SU-DHL-6 (cell line): ENCODE results near the gene DOC2B.

Experiments
- H2AFZ ChIP-seq: fragments of 200-600 bp; sonication (generic); 2 replicates; pipeline ENCODE4 v1.6.1; 2014; ENCODE audit warnings: low read depth, mild to moderate bottlenecking, moderate library complexity, mixed read lengths, antibody characterized with exemption, low read length; ENCODE audit not compliant: severe bottlenecking
- H3F3A ChIP-seq: fragments of 200-600 bp; shearing (Covaris generic); 2 replicates; pipeline ENCODE4 v1.6.0; 2016; ENCODE audit warnings: antibody characterized with exemption, mild to moderate bottlenecking; ENCODE audit not compliant: insufficient read depth
- H3K27ac ChIP-seq: fragments of 200-600 bp; sonication (generic); 2 replicates; pipeline ENCODE4 v1.5.1; 2016; ENCODE audit warnings: low read depth, mild to moderate bottlenecking, low read length, moderate library complexity, mixed read lengths
- H3K27me3 ChIP-seq: fragments of 200-600 bp; sonication (generic), shearing (Covaris generic); 2 replicates; pipeline ENCODE4 v1.6.0; 2014; ENCODE audit warnings: mild to moderate bottlenecking, low read length
- H3K36me3 ChIP-seq: fragments of 200-600 bp; sonication (generic); 2 replicates; pipeline ENCODE4 v1.6.1; 2014; ENCODE audit warnings: mild to moderate bottlenecking, low read length, mixed read lengths
- H3K4me2 ChIP-seq: fragments of 300-600, 200-600 bp; shearing (Covaris generic), sonication (generic); 2 replicates; pipeline ENCODE4 v1.6.0; 2014; ENCODE audit warnings: low read length, low read depth, mild to moderate bottlenecking; ENCODE audit not compliant: poor library complexity, severe bottlenecking
- H3K4me3 ChIP-seq: fragments of 200-600 bp; sonication (generic); 2 replicates; pipeline ENCODE4 v1.5.1; 2014; ENCODE audit warnings: antibody characterized with exemption, low read length, mild to moderate bottlenecking, mixed read lengths; ENCODE audit not compliant: insufficient read depth, poor library complexity, severe bottlenecking
- H3K79me2 ChIP-seq: fragments of 200-600 bp; sonication (generic); 2 replicates; pipeline ENCODE4 v1.6.1; 2014; ENCODE audit warnings: mild to moderate bottlenecking, low read length, moderate library complexity; ENCODE audit not compliant: insufficient read depth
- H3K9ac ChIP-seq: fragments of 200-600 bp; sonication (generic); 2 replicates; pipeline ENCODE4 v1.7.0; 2014; ENCODE audit warnings: mild to moderate bottlenecking, low read length
- H3K9me2 ChIP-seq: fragments of 200-600 bp; sonication (generic); replicated peaks from 2 replicates; pipeline ENCODE4 v1.6.1; 2014; ENCODE audit warnings: low read length; ENCODE audit not compliant: insufficient read depth
- H3K9me3 ChIP-seq: fragments of 200-600 bp; sonication (generic); 2 replicates; pipeline ENCODE4 v1.6.1; 2014; ENCODE audit warnings: low read length, mixed read lengths; ENCODE audit not compliant: insufficient read depth
- H4K20me1 ChIP-seq: fragments of 200-600 bp; sonication (generic); 2 replicates; pipeline ENCODE4 v1.6.1; 2014; ENCODE audit warnings: low read depth, mild to moderate bottlenecking, antibody characterized with exemption, low read length, moderate library complexity, mixed read lengths
- EZH2phosphoT487 ChIP-seq: fragments of 200-600 bp; sonication (generic), shearing (Covaris generic); conservative IDR thresholded peaks from 2 replicates; pipeline ENCODE4 v1.6.1; 2018; ENCODE audit warnings: mild to moderate bottlenecking, antibody characterized with exemption, low read length, moderate library complexity, mixed read lengths
- TF ChIP-seq, protein P1 (sequence below): fragments of 200-600 bp; sonication (generic); IDR thresholded peaks from one replicate; pipeline ENCODE4 v1.5.1; 2017; ENCODE audit warnings: antibody characterized with exemption, mild to moderate bottlenecking, low read length, moderate library complexity; ENCODE audit not compliant: insufficient read depth, poor library complexity, severe bottlenecking

Gene DOC2B

DNA sequence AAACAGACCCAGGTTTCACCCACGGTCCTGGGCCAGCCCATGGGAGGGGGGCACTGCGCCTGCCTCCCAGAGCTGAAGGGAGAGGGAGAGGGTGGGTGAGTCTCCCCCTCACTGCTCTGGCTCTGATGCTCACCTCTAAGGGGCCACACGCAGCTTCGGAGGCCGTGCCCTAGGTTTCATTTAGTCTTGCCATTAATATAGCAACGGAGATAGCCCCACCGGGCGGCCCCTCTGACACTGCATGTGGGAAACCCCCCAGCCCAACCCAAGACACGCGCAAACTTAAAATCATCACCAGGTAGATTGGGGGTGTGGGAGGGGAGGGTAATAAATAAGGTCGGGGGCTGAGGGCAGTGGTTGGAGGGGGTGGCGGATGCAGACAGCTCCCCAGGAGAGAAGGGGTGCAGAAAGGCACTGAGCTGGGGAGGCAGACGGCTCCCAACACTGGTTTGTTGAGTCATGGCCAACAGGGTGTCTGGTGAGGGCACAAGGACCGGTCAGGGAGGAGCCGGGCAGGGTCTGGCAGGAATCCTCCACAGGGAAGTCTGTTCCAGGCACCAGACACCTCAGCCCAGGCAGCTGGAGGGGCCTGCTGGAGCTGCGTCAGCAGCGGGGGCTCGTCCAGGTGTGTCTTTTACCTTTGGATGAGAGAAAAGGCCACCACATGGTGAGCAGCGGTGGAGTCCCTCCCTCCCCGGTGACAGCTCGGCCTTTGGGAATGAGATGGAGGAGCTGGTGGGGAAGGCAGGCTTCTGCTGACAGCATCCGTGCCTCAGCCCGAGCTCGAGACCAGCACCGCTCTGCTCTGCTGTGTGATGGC is 32.0 kb upstream of the DOC2B start:
- H3K27ac ChIP-seq: no peak overlapping the region
- no peaks in the 10 kb centered on the region for H3F3A ChIP-seq
- no peak overlapping the region for H2AFZ ChIP-seq
- H3K9me2 ChIP-seq: no peaks in the 10 kb centered on the region
- no peaks in the 10 kb centered on the region for H3K36me3 ChIP-seq
- no peaks in the 10 kb centered on the region; the same call in 1 of the 2 replicates for H3K27me3 ChIP-seq
- no peak overlapping the region for H3K9ac ChIP-seq
- no peak overlapping the region for H3K4me2 ChIP-seq
- no peaks in the 10 kb centered on the region for H3K79me2 ChIP-seq
- H4K20me1 ChIP-seq: no peaks in the 10 kb centered on the region
- no peaks in the 10 kb centered on the region for H3K9me3 ChIP-seq
- no peak overlapping the region for H3K4me3 ChIP-seq
- TF ChIP-seq EZH2phosphoT487: no peak
- TF ChIP-seq, protein P1, sequence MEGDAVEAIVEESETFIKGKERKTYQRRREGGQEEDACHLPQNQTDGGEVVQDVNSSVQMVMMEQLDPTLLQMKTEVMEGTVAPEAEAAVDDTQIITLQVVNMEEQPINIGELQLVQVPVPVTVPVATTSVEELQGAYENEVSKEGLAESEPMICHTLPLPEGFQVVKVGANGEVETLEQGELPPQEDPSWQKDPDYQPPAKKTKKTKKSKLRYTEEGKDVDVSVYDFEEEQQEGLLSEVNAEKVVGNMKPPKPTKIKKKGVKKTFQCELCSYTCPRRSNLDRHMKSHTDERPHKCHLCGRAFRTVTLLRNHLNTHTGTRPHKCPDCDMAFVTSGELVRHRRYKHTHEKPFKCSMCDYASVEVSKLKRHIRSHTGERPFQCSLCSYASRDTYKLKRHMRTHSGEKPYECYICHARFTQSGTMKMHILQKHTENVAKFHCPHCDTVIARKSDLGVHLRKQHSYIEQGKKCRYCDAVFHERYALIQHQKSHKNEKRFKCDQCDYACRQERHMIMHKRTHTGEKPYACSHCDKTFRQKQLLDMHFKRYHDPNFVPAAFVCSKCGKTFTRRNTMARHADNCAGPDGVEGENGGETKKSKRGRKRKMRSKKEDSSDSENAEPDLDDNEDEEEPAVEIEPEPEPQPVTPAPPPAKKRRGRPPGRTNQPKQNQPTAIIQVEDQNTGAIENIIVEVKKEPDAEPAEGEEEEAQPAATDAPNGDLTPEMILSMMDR: no peak

DNA sequence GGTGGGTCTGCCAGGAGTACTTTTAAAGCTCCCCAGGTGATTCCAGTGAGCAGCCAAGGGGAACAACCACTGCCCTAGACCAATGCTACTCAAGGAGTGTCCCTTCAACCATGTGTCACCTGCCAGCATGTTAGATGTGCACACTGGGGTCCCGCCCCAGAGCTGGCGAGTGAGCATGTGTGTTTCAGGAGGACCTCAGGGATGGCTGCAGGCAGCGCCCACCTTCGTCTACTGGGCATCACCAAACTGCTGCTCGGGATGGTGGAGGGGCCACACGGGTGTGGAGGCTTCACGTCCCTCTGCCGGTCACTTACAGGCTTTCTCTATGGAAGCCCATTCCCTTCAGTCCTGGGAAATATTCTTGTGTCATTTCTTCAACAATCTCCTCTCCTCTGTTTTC is 29.0 kb upstream of the DOC2B start:
- H3K4me3 ChIP-seq: no peak overlapping the region
- no peaks in the 10 kb centered on the region for H4K20me1 ChIP-seq
- H3K27me3 ChIP-seq: no peaks in the 10 kb centered on the region; the same call in 1 of the 2 replicates
- H3K9me2 ChIP-seq: no peaks in the 10 kb centered on the region
- H3K9me3 ChIP-seq: no peaks in the 10 kb centered on the region
- TF ChIP-seq, protein P1: no peak
- TF ChIP-seq EZH2phosphoT487: no peak
- no peaks in the 10 kb centered on the region for H3K36me3 ChIP-seq
- no peak overlapping the region for H2AFZ ChIP-seq
- no peaks in the 10 kb centered on the region for H3K79me2 ChIP-seq
- no peaks in the 10 kb centered on the region for H3F3A ChIP-seq
- no peak overlapping the region for H3K9ac ChIP-seq
- no peak overlapping the region for H3K27ac ChIP-seq
- H3K4me2 ChIP-seq: no peak overlapping the region

DNA sequence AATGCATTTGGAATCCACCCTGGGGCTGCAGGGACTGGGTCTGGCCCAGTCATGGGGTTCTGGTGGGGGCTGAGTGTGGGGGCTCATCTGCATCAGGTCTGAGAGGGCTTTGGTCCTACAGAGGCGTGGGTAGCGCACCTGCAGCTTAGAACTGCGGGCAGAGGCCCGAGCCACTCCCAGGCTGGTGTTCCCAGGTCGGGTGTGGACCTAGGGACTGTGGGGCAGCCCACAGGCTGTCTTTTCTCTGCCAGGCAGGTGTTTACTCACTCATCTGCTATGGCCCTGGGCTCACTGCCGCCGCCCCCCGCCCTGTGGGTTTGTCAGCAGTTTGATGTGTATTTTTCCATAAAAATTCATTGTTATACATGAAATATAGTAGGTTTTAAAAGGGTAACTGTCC is 27.0 kb upstream of the DOC2B start:
- H3K4me2 ChIP-seq: no peak overlapping the region
- TF ChIP-seq, protein P1: no peak
- TF ChIP-seq EZH2phosphoT487: no peak
- no peak overlapping the region for H3K9ac ChIP-seq
- no peaks in the 10 kb centered on the region for H3K9me2 ChIP-seq
- no peak overlapping the region for H3K27ac ChIP-seq
- H3F3A ChIP-seq: no peaks in the 10 kb centered on the region
- no peak overlapping the region for H2AFZ ChIP-seq
- no peak overlapping the region for H3K4me3 ChIP-seq
- no peaks in the 10 kb centered on the region for H3K36me3 ChIP-seq
- H3K27me3 ChIP-seq: no peaks in the 10 kb centered on the region; the same call in 1 of the 2 replicates
- no peaks in the 10 kb centered on the region for H3K9me3 ChIP-seq
- no peaks in the 10 kb centered on the region for H3K79me2 ChIP-seq
- H4K20me1 ChIP-seq: no peaks in the 10 kb centered on the region
